Stimulated activated CD8-positive, alpha-beta memory T cell treated with anti-CD3 and anti-CD28 coated beads, Interleukin-15, amount 100 ng/mL, for 48 hours (primary cell): Measurements from ENCODE around the gene NOX3.
"Not testable (repeated sequence)": the region's sequence is repeated elsewhere in the genome, so short reads cannot be mapped to it uniquely, and the experiment has no call there.

ENCODE experiments used
- DNase-seq, 2 donors: peaks; one replicate each; pipeline ENCODE4 v3.0.0-alpha.2; 2020; ENCODE audit warnings: low read depth in 2 of 2

Gene NOX3, protein sequence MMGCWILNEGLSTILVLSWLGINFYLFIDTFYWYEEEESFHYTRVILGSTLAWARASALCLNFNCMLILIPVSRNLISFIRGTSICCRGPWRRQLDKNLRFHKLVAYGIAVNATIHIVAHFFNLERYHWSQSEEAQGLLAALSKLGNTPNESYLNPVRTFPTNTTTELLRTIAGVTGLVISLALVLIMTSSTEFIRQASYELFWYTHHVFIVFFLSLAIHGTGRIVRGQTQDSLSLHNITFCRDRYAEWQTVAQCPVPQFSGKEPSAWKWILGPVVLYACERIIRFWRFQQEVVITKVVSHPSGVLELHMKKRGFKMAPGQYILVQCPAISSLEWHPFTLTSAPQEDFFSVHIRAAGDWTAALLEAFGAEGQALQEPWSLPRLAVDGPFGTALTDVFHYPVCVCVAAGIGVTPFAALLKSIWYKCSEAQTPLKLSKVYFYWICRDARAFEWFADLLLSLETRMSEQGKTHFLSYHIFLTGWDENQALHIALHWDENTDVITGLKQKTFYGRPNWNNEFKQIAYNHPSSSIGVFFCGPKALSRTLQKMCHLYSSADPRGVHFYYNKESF

DNA sequence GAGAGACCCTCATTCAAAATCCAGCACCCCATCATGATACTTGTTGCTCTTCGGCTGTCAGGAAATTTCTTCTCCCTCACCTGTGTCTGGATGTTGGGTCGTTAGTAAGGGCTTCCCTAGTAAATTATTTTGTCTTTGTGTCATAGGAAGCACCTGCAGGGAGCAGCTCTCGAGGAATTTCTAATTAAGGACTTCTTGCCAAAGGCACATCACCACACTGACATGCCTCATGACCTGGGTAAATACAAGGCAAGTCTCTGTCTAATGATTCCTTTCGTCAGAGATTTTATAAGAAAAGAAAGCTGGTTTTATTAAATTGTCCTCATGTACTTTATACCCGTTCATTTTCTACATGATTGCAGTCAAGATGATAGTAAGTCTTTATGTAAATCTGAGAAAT is at the start of gene NOX3:
NOX3 (minus strand) TSS at position 74 of the 400 bp plus-strand sequence; CDS start at position 35, 39 bp downstream.
- no peak for DNase-seq

DNA sequence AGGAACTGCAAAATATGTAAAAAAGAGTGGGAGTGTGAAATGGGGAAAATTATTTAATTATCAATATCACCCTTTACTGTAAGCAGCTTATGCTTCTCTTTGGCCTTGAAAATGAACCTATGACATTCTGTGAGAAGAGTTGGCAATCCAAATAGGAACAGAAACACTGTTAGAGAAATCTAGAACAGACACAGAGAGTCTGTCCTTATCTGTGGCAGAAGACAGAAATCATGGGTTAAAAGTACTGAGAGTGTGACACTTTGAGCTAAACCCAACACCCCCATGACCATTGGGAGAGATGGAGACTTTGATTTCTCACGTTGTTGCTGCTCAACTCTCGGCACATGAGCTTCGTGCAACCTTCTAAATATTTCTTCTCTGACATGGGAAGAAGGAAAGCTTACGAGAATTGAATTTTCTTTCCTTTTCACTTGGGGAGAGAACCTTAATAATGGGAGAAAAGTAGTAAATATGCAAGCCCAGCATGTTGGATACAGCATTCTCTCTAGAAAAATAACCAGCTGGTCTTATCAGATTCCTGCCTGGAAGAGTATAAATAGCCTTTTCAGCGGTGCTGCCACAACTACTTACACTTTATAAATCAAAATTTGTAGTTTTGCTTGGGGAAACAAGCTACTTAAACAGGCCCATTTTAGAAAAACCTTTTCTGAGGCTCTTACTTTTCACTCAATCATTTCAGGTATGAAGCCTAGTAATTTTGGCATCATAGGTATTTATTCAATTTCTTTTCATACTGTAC is 49.4 kb upstream of the NOX3 start:
- no peak for DNase-seq

DNA sequence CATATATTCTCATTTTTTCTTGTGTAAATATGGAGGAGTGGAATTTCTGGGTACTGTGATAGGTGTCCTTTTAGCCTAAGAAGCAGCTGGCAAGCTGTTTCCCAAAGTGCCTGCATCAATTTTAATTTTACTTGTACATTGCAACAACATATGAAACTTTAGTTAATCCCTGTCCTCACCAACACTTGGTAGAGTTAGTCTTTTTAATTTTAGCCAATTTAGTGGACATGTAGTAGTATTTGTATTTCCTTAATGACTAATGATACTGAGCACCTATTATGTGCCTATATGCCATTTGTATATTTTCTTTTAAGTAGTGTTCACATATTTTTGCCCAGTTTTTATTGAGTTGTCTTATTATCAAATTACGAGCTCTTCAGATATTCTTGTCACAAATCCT is 46.8 kb upstream of the NOX3 start:
- no peak for DNase-seq

DNA sequence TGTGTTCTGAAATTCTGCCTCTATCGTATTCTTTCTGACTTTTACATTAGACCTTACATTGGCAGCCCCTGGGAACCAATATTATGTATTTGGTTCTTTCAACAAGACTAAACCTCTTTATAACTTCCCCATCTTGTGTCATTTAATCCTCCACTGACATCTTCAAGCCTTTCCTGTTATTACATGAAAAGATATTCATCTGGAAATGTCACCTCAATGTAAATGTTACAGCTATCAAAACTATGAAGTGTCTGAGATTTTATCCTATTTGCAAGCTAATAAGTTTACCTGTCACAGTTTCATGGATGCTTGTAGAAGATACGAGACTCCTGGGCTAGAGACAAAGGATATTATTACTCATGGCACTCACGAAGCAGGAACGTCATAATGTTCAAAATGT is 43.9 kb upstream of the NOX3 start:
- DNase-seq, result no peak

DNA sequence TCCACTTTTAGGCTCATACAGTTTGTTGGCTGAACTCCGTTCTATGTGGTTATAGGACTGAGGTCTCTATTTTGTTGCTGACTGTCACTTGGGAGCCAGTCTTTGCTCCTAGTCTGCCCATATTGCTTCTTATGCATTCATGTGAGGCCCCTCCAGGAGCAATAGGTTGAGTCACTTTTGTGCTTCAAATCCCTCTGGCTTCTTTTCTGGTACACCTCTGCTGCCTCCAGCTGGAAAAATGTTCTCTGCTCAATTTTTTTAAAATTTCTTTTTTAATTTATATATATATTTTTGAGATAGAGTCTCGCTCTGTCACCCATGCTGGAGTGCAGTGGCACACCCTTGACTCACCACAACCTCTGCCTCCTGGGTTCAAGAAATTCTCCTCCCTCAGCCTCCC is 42.7 kb upstream of the NOX3 start:
- no peak for DNase-seq

DNA sequence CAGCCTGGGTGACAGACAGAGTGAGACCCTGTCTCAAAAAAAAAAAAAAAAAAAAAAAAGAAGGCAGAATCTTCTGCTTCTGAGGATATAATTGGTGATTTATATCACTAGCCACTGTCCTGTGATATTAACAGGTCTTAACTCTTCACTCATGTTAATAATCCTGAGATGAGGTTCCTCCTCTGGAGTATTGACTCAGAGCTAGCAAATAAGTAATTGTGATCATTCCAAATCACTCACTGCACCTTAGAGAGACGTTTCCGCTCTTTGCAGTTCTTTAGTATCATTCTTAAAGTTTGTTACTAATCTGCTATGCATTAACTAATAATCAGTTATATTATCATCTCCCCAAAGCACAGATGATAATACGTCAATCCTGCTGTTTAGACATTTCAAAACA is 41.6 kb upstream of the NOX3 start:
- no peak for DNase-seq

DNA sequence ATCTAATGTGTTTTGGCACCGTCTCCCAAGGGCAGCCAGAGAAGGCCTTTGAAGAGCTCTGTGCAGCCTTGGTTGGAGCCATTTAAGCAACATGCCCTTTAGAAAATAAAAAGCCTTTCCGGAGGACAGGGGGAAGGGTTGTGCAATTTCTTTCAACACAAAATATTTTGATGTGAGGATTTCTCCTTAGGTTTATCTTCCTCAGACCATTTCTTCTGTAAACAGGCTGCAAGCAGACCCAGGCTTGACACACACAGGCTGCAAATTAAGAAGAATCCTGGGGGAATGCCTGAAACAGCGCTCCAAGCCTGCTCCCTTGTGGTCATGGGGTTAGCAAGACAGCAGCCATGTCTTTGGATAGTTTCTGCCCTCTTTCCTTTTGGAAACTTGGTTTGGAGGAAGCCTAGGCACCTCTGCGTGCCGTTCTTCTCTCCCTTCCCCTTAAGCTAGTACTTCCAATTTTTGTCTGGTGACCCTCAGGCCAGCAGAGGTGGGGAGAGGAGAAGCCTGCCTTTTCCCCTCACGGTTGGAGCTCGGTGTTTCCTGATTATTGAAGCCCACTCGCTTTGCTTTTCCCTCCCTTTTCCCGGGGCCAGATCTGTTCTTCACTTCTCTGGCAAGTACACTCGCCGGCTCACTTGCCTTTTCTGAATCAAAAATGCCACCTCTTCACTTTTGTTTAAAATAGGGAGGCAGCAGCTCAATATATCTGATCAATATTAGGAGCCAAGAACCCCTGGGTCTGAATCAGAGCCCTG is 39.6 kb upstream of the NOX3 start:
- no peak for DNase-seq

DNA sequence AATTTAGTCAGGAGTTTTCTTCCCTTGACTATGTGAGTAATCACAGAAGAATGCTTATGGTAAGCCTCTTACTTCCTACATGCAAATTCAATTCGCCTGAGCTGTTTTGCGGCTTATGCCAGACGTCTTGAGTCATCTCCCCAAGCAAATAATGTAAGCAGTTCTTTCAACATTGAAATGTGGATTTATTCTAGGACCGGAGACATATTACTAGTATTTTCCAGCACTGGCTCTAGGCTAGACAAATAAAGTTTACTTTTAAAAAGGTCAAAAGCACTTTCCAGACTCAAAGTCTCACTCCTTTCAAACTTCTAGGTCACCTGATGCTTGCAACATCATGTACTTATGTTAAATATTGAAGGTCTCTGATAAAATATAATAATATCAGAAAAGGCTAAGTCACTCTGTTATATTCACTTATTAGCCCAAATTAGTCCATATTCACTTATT is 38.1 kb upstream of the NOX3 start:
- DNase-seq, result no peak

DNA sequence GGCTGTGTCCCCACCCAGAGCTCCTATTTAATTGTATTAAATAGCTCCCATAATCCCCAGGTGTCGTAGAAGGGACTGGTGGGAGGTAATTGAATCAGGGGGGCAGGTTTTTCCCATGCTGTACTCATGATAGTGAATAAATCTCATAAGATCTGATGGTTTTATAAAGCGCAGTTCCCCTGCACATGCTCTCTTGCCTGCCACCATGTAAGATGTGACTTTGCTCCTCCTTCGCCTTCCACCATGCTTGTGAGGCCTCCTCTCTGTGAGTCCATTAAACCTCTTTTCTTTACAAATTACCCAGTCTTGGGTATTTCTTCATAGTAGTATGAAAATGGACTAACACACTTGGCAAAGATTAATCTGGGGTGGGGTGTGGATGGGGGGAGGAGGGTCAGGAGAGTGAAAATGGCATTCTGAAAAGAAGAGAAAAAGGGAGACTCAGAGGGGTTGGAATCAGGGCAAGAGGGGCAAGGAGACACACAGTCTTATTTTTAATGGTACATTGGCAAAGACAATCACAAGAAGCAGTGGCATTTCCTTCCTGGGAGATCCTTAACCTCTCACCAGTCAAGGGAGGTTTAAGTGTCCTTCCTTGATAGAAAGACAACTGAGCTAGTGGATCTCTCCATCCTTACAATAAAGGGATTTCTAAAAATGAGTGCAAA is 37.5 kb upstream of the NOX3 start:
- DNase-seq, result no peak

DNA sequence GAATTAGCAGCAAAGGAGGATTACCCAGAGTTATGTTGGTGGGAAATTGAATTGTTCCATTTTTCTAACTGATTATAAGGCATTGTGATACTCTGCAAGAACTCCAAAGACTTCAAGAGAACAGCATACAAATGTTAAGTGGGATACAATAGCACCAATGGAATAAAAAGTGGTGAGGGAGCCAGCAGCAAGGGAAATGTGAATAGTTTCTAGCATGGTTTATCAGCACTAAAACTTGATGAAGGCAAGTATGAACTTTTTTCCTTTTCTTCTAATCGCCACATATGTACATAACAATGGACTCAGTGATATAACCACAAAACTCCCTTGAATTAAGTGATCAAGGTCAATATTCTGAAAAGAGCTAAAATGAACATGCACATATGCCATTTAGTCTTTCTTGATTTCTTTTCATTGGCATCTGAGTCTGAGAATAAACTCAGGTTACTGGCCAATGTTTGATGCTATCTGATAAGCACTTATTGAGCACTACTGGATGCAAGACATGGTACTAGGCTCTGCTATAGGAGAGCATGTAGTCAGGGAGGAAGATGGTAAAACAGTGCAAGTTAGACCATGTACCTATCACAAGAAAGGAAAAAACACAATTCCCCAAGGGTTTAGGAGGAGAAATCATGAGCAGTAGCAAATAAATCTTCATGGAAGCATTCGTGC is 36.6 kb upstream of the NOX3 start:
- DNase-seq, result no peak

DNA sequence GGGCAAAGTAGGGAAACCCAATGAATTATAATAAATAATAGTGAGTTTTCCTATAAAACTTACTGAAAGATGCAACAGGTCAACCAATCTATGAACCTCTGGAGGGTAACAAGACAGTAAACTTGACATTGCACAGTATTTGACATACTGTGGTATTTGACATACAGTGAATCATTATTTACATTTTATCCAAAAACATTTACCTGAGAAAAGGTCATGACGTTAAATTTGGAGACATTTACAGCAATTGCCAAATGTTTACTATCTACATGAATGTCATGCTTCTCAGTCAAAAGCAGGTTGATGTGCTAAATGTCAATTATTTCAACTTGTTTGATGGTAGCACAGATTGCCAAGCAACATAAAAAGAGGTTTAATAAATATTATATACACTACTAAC is 35.8 kb upstream of the NOX3 start:
- DNase-seq, result no peak

DNA sequence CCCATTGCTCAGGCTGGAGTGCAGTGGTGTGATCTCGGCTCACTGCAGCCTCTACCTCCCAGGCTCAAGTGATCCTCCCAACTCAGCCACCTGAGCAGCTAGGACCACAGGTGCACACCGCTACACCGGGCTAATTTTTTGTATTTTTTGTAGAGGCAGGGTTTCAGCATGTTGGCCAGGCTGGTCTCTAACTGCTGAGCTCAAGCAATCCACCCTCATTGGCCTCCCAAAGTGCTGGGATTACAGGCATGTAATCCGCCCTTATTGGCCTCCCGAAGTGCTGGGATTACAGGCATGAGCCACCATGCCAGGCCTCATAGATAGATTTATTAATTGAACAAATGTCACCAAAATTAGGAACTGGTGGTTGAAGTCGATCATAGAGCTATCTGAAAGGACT is 32.6 kb upstream of the NOX3 start:
- not testable (repeated sequence) for DNase-seq

DNA sequence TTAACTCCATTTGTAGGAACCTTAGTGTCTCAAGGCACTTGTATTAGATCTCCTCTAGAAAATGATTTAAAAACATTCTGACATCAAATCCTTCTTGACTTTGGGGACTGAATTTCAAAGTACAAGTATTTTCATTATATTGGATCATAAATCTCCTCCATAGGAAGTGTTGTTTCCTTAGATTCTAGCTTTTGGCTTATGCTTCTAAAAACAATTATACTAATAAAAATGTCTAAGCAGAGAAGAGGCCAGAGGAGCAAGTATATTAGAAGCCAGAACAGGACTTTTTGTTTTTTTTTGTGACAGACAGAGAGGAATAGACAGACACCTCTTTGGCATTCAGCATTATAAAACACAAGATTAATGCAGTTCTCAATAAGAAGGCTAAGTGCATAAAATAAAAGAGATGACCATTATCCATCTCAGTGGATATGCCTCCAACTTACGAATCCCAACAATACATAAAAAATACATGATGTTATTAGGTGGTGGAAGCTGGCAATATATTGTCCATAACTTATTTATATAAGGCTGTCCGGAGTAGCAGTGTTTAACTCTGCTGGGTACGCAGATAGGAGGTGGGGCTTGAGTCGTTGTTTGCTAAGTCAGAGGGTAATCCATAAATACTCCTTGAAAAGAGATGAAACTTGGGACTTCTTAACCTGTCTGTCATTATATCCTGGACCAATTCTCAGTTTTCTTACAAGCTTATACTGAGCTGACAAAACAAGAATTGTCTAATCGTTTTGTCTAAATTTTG is 31.9 kb upstream of the NOX3 start:
- no peak for DNase-seq

DNA sequence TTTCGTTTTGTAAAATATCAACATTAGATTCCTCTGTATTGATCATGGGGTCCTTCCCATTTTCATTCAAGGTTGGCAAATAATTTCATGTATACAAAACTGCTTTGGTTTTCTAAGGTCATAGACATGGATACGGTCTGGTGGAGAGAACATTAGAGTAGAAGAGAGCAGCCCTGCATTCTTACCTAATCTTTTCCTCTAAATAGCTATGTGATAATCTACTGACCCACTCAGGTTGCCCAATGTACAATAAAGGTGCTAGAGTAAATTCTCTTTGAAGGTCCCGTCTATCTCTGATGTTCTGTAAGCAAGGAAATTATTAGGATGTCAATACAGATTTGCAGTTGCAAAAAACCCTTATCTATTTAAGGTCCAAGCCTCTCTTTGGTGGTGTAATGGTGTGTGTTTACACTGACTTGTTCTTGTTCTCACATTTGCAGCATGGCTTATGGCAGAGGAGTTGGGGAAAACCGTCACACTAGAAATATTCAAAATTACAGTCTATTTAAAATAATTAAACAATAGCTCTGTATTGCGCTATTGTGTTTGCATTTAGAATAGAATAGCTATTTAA is 31.2 kb upstream of the NOX3 start:
- no peak for DNase-seq

DNA sequence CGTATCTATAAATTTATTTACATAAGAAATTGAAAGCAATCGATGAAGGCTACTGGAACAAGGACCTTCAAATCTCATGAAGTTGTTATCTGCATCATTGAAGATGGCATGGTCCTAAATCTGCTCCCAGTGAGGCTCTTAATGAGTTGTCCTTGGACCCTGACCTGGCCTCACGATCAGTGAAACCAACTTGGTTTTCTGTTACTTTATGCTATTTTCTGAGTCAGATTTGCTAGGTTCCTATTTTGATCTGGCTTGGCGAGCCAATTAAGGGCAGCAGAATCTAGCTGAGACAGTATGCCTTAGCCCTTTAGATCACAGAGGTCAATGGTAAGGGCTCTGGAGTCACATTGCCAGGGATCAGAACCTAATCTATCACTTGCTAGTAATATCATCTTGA is 30.1 kb upstream of the NOX3 start:
- DNase-seq, result no peak

DNA sequence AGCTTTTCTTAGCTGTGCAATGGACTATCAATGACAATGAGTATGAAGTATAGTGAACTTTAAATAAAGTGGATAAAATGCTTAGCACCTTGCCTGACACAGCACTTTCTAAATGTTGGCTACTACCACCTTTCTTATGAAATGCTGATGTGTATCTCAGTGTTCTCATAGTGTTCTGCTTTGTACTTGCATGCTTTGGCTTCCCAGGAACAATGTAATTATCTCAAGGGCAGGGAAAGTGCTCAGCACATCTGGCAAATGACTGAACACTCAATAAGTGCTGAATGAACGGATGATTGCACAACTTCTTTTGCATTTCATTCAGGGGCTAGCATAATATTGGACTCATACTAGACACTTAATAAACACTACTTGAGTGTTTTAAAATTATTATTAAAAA is 28.2 kb upstream of the NOX3 start:
- no peak for DNase-seq

DNA sequence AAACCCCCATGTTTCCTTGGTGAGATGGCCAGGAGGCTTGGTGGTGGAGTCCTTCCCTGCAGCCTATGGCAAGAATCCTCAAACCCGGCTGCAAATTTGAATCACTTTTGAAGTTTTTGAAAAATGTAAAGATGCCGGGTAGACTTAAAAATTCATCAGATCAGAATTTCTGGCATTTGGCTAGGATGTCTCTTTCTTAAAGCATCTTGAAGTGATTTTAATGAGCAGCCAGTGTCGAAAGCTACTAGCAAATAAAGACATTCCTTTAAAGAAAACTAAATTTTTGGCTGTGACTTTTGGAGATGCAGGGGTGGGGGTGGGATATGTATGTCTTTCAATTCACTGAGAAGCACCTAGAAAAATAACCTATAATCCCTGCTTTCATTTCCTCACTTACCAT is 25.6 kb upstream of the NOX3 start:
- no peak for DNase-seq

DNA sequence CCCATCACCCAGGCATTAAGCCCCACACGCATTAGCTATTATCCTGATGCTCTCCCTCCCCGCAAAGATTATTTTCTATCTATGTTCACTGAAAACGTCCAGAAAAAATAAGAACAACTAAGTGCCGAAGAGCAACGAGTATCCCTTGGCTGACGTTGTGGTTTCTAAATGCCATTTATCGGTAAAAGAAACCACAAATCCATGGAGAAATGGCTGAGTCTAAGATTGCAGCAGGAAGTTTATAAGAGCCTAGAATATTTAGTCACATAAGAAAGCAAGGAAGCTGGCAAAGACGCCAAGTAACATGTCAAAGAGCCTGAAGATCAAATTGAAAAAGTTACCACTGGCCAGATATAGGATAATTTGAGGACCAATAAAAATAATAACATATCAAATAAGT is 18.1 kb upstream of the NOX3 start:
- DNase-seq, result no peak

DNA sequence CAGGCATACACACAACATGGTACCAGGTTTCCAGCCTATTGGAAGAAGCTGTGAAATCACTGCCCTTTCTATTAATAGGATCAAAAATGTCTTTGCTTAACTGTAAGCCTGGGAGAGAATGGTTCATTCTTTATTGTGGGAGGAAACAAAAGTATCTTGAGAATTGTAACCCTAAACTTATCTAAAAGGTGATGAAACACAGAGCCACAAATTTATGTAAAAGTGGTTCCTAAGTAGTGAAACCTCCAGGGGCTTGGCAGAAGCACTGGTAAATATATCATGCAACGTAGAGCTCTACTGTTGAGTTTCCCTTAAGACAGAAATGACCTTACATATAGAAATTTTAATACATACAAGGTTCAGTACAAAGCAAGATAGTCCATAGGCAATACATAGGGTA is 17.2 kb upstream of the NOX3 start:
- no peak for DNase-seq
